ENCODE data around the gene PAEP. TPM values are rescaled to one million over a fixed set of nuclear protein-coding genes. Genes with fewer than 3 reads are reported as not detected.

Gene PAEP
- polyA plus RNA-seq, 1 donor (not counting 4 experiments of a cell fraction or from before 2014, with no cell fraction given), result not detected

- Histone ChIP-seq H3K9me1 (ENCODE audit: control insufficient read depth, extremely low read depth, insufficient read depth, low read length) (no peaks in the 10 kb centered on the region), H3K4me1 (ENCODE audit: control insufficient read depth, extremely low read depth, insufficient read depth, low read length) (no peaks in the 10 kb centered on the region), H3K79me2 (ENCODE audit: control insufficient read depth, insufficient read depth, low read length) (no peaks in the 10 kb centered on the region), H3K4me3 (ENCODE audit: control insufficient read depth in 2 of 3, extremely low read depth in 1 of 3, insufficient read depth in 2 of 3, low read depth in 1 of 3, low read length in 3 of 3) (no peak overlapping the region), H3K9ac (ENCODE audit: control insufficient read depth, extremely low read depth, insufficient read depth, low read length) (no peak overlapping the region), H3K4me2 (ENCODE audit: control insufficient read depth, extremely low read depth, insufficient read depth, low read depth, low read length) (no peak overlapping the region), H3K27me3 (ENCODE audit: control insufficient read depth, extremely low read depth, insufficient read depth, low read length) (no peaks in the 10 kb centered on the region), H3K27ac (ENCODE audit: control insufficient read depth, insufficient read depth, low read length) (no peak overlapping the region), H3K36me3 (ENCODE audit: control insufficient read depth in 2 of 2, extremely low read depth in 1 of 2, insufficient read depth in 2 of 2, low read length in 2 of 2) (no peaks in the 10 kb centered on the region), H2AFZ (ENCODE audit: control insufficient read depth, low read length) (no peak overlapping the region), H4K20me1 (ENCODE audit: control insufficient read depth, extremely low read depth, insufficient read depth, low read length) (no peaks in the 10 kb centered on the region), H3K9me3 (ENCODE audit: control insufficient read depth, low read depth, low read length) (no peaks in the 10 kb centered on the region)
- TF ChIP-seq CTCF (optimal IDR thresholded peaks at IDR 0.05 in 1 of 3, IDR thresholded peaks at IDR 0.05 in 1 of 3, conservative IDR thresholded peaks at IDR 0.05 in 1 of 3; ENCODE audit: extremely low read depth in 1 of 3, insufficient read depth in 2 of 3, low read length in 3 of 3), result peak; percentile 74 to 80 (median 80)
- TF ChIP-seq EZH2 (IDR thresholded peaks at IDR 0.05; ENCODE audit: low read length), result no peak
- DNase-seq (ENCODE audit: low read depth, low spot score) (no peak), FAIRE-seq (no peak)
- dilution Hi-C loops (cut with MboI; ENCODE audit: extremely low pct_ligation_motif_present, low sequenced_read_pairs), result no loop called here
These were observed 41.4 kb downstream of the PAEP start for GRCh38 chr9:135602789-135603481.

- no peak overlapping the region for H2AFZ ChIP-seq (ENCODE audit: control insufficient read depth, low read length)
- DNase-seq (ENCODE audit: low read depth, low spot score), result no peak
- dilution Hi-C loops (cut with MboI; ENCODE audit: extremely low pct_ligation_motif_present, low sequenced_read_pairs), result no loop called here
These were observed 43.1 kb downstream of the PAEP start for GRCh38 chr9:135604437-135605237.

More at GRCh38 chr9:135604437-135605237, 43.1 kb downstream of the PAEP start:
- Histone ChIP-seq H3K27me3 (ENCODE audit: control insufficient read depth, extremely low read depth, insufficient read depth, low read length) (no peaks in the 10 kb centered on the region), H3K27ac (ENCODE audit: control insufficient read depth, insufficient read depth, low read length) (no peak overlapping the region), H3K4me2 (ENCODE audit: control insufficient read depth, extremely low read depth, insufficient read depth, low read depth, low read length) (no peak overlapping the region), H3K9me3 (ENCODE audit: control insufficient read depth, low read depth, low read length) (no peaks in the 10 kb centered on the region), H3K9me1 (ENCODE audit: control insufficient read depth, extremely low read depth, insufficient read depth, low read length) (no peaks in the 10 kb centered on the region), H3K4me1 (ENCODE audit: control insufficient read depth, extremely low read depth, insufficient read depth, low read length) (no peaks in the 10 kb centered on the region), H3K36me3 (ENCODE audit: control insufficient read depth in 2 of 2, extremely low read depth in 1 of 2, insufficient read depth in 2 of 2, low read length in 2 of 2) (no peaks in the 10 kb centered on the region), H3K9ac (ENCODE audit: control insufficient read depth, extremely low read depth, insufficient read depth, low read length) (no peak overlapping the region), H3K79me2 (ENCODE audit: control insufficient read depth, insufficient read depth, low read length) (no peaks in the 10 kb centered on the region), H3K4me3 (ENCODE audit: control insufficient read depth in 2 of 3, extremely low read depth in 1 of 3, insufficient read depth in 2 of 3, low read depth in 1 of 3, low read length in 3 of 3) (no peak overlapping the region), H4K20me1 (ENCODE audit: control insufficient read depth, extremely low read depth, insufficient read depth, low read length) (no peaks in the 10 kb centered on the region)
- no peak for FAIRE-seq
- TF ChIP-seq CTCF (optimal IDR thresholded peaks at IDR 0.05 in 1 of 3, IDR thresholded peaks at IDR 0.05 in 1 of 3, conservative IDR thresholded peaks at IDR 0.05 in 1 of 3; ENCODE audit: extremely low read depth in 1 of 3, insufficient read depth in 2 of 3, low read length in 3 of 3), result no peak
